GM21381 (cell line): ENCODE results near the gene SHISA9.

Experiments
- ATAC-seq: cut with Tn5 transposase; IDR thresholded peaks from one replicate; pipeline ENCODE4 v1.9.1; 2021; ENCODE audit warnings: mild to moderate bottlenecking, moderate library complexity; ENCODE audit not compliant: unreplicated experiment

SHISA9 gene

GRCh38 chr16:13063457-13063856 is 162.1 kb downstream of the SHISA9 start:
- no peak for ATAC-seq

- ATAC-seq = no peak
Observed at GRCh38 chr16:13064821-13065220, 163.4 kb downstream of the SHISA9 start.

DNA sequence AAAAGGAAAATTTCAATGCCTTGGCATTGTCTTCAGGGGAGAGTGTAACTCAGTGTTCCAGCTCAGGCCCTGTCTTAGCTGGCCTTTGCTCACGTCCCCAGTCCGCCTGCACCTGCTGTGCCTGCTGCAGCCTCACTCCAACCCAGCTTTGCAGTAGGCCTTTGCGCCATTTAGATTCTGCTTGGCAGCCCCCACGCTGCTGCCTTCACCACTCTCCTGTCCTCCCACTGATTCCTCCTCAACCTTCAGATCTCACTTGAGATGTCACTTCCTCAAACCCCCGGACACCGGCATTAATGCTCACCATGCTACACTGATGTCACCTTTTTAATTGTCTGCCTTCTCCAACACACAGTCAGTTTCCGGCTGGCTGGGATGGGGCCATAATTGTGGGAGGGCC is 166.2 kb downstream of the SHISA9 start:
- ATAC-seq = no peak

DNA sequence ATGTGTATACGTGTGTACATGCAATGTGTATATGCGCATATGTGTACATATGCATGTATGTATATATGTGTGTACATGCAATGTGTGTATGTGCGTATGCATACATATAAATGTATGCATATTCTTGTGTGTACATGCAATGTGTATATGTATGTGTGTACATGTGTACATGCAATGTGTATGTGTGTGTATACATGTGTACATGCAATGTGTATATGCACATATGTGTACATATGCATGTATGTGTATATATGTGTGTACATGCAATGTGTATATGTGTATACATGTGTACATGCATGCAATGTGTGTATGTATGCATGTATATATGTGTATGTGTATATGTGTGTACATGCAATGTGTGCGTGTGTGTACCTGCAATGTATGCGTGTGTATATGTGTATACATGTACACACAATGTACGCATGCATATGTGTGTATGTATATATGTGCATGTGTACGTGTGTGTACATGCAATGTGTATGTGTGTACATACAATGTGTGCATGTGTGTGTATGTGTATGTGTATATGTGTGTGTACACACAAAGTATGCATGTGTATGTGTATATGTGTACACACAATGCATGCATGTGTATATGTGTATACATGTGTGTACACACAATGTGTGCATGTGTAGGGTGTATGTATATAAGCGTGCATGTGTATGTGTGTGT is 167.7 kb downstream of the SHISA9 start:
- no peak for ATAC-seq

DNA sequence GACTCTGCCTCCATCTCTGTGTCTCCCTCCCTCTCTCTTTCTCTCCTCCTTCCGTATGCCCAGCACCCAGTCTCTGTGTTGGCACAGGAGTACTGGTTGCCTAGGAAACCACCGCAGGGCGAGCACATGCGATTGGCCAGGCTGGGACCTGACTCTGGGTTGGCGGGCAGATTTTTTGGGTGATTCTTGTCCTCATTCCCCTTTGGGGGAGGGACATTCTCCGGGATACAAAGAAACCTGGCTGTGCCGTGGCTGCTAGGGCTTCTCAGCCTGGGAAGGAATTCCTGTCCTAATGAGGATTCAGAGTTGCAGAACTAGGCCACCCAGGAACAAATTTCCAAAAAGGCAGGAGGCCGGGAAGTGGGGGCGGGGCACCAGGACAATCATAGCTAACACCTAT is 168.9 kb downstream of the SHISA9 start:
- no peak for ATAC-seq

- ATAC-seq = no peak
Observed at GRCh38 chr16:13076878-13077277, 175.5 kb downstream of the SHISA9 start.

- ATAC-seq = no peak
Observed at GRCh38 chr16:13077816-13078215, 176.4 kb downstream of the SHISA9 start.

DNA sequence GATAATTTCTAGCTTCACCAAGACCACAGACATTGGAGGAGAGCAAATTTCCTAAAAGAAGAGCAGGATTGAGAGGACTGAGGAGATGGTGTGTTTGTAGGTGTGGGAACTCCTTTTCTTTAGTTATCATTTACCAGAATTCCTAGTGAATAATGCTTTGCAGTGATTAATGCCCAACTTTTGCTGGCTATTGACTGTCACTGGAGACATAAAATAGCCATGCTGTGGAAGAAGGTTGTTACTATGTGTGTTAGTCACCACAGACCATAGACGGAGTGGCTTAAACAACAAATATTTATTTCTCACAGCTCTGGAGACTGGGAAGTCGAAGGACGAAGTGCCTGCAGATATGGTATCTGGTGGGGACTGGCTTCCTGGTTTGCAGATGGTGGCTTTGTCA is 179.1 kb downstream of the SHISA9 start:
- no peak for ATAC-seq

DNA sequence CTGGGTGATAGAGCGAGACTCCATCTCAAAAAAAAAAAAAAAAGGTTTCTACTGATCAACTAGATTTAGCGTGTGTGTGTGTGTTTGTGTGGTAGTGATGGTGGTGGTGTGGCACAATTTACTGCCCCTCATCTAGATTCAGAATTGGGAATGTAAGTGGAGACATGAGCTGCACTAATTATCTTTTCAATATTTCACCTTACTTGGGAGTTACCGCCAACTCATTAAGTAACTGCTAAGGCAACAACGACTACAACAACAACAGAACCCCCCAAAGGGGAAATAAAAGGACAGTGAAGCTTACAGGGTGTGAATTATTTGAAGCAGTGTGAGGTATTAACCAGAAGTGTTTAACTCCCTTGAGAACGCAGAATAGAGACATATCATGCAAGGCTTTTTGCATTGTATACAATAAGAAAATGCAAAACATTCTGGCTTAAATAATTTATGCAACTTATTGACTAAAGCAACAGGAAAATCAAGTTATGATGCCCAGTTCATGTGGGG is 180.5 kb downstream of the SHISA9 start:
- no peak for ATAC-seq

GRCh38 chr16:13083681-13084080 is 182.3 kb downstream of the SHISA9 start:
- ATAC-seq = no peak

- ATAC-seq = no peak
Observed at GRCh38 chr16:13084331-13084730, 182.9 kb downstream of the SHISA9 start.

DNA sequence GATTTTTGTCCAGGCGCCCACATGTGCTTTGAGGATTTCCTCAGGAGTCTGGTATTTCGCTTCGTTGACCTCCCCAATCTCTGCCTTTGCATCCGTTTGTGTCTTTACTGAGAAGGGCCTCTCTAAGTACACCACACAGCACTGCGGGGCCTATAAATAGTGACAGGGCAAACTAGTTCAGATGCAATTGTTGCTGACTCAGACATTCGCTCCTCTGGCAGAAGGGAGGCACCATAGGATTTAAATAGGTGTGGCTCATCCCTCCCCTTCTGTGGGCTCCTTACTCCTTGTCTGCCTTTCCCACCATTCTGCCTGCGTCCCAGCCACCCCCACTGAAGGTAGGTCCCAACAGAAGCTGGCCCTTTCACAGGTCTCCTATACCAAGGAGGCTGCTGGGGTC is 192.3 kb downstream of the SHISA9 start:
- no peak for ATAC-seq

- ATAC-seq = no peak
Observed at GRCh38 chr16:13095061-13095460, 193.7 kb downstream of the SHISA9 start.

DNA sequence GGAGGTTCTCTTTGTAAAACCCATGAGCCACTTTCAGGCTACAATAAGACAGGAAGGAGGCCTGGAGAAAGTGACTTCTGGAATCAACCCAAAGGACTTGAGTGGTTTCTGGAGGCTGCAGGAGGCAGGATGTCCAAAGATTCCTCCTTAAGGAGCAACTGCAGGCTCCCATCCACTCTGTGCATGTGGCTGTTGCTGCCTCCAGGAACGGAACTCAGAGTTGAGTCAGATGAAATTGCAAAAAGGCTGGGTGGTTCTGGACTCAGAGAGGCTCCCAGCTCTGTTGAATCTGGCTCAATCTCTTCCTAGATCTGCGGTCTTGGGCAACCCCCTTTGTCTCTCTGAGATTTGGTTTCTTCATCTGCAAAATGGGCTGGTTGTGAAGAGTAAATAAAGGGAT is 197.1 kb downstream of the SHISA9 start:
- ATAC-seq = no peak

DNA sequence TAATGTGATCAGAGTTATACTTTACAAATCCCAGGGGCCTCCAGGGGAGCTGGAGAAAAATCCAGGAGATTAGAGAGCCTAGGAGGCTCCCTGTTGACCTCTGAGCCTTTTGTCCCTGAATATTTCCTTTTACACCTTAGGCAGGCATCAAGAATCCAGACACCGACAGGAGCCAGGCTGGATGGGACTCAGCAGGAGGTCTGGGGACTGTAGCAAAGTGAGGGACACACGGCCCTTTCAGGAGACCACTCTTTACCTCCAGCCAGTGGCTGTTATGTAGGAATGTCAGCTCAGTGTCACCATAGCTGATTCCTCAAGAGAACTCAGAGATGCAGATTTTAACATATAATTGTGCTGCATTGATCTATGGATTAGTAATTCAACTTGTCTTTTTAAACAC is 198.4 kb downstream of the SHISA9 start:
- ATAC-seq = no peak

DNA sequence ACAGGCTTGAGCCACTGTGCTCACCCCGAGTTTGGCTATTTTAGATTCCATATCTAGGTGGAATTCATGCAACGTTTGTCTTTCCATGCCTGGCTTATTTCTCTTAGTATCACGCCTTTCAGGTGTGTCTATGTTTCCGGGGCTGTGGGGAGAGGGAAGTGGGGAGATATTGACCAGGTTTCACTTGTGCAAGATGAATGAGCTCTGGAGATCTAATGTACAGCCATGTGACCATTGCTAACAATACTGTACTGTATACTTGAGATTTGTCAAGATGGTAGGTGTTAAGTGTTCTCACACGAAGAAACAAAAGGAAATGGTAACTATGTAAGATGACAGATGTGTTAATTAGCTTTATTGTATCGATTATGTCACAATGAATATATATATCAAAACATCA is 199.6 kb downstream of the SHISA9 start:
- no peak for ATAC-seq

- no peak for ATAC-seq
Observed at GRCh38 chr16:13101828-13102227, 200.4 kb downstream of the SHISA9 start.

- ATAC-seq = no peak
Observed at GRCh38 chr16:13102401-13102800, 201.0 kb downstream of the SHISA9 start.

DNA sequence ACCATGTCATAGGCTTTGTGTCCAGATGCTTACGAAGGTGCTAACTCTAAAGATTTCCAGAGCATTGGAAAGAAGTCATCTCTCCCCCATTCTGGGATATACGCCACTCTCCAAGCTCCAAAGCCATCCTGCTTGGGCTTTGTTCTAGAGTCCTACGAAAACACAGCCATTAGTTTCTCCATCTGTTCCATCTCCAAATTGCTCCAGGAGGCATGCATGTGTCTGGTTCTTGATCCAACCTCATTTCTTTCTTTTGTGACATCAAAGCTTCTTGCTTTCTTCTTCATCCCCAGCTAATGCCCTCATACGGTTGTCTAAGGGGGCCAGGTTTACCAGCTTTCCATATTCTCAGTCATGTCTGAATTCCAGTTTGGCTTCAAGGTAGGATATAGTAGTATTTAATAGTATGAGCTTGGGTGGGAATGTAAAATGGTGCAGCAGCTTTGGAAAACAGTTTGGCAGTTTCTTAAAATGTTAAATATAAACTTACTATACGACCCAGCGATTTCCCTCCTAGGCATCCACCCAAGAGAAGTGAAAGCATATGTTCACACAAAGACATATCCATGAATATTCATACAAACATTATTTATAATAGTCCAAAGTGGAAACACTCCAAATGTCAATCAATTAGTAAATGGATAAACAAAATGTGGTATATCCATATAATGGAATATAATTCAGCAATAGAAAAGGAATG is 202.6 kb downstream of the SHISA9 start:
- ATAC-seq = no peak

DNA sequence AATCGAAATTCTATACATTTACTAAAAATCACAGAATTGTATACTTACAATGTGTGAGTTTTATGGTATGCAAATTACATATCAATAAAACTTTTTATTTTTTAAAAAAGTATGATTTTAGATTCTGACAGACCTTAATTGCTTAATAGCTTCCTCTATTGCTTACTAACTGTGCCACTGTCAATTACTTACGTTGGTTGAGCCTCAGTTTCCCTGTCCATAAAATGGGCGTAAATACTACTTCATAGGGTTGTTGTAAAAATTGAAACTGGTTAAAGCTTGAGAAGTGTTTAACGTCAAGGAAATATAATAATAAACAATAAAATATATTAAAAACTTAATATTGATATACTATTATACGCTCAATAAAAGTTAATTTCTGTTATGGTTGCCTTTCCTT is 203.4 kb downstream of the SHISA9 start:
- ATAC-seq = no peak

GRCh38 chr16:13105427-13105826 is 204.0 kb downstream of the SHISA9 start:
- no peak for ATAC-seq

DNA sequence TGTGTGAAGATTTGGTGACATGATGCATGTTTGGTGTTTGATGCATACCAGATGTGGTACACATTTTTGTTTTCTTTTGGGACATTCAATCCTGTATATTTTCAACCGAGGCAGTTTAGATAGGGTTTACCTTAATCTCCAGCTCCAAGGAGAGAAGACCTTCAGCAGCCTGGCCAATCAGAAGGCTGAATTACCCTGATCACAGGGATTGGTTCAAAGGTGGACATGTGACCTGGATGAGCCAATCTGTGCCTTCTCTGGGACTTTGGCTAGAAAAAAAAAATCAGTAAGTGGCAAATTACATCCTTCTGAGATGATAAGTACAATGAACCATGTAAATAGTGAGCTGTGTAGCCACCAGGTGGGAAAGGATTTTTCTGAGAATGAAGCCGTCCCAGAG is 205.1 kb downstream of the SHISA9 start:
- no peak for ATAC-seq

DNA sequence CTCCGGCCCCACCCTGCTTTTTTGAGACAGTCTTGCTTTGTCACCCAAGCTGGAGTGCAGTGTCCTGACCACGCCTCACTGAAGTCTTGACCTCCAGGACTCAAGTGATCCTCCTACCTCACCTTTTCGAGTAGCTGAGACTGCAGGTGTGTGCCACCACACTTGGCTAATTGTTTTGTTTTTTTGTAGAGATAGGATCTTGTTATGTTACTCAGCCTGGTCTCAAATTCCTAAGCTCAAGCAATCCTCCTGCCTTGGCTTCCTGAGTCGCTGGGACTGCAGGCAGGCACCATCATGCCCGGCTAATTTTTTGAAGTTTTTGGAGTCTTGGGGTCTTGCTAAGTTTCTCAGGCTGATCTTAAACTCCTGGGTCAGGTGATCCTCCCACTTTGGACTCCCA is 206.7 kb downstream of the SHISA9 start:
- no peak for ATAC-seq
